GM18867 (cell line): ENCODE results near the gene SPPL3.
"Not testable (repeated sequence)": the region's sequence is repeated elsewhere in the genome, so short reads cannot be mapped to it uniquely, and the experiment has no call there.

Experiments
- ATAC-seq: cut with Tn5 transposase; IDR thresholded peaks from one replicate; pipeline ENCODE4 v1.9.1; 2021; ENCODE audit warnings: mild to moderate bottlenecking, moderate library complexity; ENCODE audit not compliant: unreplicated experiment

The SPPL3 gene

DNA sequence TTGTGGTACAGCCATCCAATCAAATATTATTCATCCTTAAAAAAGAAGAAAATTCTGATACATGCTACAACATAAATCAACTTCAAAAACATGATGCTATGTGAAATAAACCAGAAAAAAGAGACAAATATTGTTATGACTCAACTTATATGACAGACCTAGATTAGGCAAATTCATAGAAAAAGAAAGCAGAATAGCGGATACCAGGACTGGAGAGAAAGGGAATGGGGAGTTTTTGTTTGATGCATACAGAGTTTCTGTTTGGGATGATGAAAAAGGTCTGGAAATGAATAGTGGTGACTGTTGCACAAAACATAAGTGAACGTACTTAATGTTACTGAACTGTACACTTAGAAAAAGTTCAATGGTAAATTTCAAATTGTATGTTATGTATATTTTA is 82.3 kb downstream of the SPPL3 start:
- ATAC-seq: no peak

DNA sequence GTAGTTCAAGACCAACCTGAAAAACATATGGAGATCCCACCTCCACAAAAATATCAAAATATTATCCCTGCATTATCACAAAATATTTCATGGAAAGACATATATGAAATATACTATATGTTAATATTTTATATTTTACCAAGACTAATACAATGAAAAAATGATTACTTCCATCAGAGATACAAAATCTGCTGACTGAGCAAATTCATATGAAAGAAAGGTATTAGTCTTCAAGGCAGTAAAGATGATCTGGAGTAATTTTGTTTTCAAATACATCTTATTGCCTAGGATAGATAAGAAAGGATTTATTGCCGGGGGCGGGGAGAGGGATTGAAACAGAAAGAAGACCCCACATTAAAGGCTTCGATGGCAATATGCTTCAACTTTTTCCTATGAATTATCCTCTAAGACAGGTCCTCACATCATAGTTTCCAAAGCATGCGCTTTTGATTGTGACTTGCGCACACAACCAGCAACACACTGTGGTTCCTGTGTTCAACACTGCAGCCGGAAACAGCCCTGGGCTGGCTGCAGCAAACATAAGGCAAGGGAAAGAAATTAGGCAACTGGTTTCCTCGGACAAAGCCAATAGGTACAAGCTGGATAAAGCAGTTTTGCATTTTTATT is 83.2 kb downstream of the SPPL3 start:
- no peak for ATAC-seq

DNA sequence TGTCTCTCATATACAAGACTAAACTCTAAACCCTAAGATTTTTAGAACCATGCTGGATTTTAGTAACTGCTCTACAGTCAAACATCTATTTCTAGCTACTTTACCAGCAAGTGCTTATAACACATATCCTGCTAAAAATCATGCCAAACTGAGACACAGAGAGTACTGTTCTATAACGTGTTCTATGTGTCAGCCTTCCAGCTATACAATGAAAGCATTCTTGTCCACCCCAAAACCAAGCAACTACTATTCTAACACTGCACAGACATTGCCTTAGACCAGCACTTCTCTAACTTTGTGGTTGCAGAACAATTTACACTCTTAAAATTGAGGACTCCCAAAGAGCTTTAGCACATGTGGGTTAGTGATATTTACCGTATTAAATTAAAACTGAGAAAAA is 85.7 kb downstream of the SPPL3 start:
- no peak for ATAC-seq

DNA sequence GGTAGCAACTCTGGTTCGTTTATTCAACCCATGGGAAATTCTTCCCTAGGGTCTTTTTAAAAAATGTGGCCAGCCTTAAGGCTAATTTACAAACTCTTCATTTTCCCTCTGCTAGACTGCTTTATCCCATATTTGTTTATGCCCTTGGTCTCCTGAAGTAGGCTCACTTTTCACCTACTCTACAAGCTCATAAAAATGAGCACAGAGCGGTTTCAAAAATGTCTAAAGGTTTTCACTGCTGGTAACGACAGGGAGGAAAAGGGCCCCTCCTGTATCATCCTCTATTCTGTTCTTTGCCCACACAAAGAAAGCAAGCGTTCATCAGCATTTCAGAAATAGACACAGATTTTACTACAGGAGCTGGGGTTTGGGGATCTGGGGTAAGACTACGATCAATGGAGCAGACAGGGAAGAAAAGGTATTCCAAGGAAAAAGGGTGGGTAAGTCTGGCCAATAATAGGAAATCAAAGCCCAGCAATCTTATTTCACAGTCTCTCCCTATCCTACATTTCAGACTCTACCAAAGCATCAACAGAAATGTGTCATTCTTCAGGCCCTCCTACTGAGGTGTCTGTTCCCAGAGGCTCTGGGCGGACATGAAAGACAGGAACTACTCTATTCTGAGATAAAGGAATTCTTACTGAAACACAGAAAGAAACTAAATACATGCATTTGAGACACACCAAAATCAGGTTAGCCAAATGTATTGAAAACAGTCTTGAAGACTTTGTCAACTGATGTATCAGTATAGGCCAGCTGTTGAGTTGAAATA is 86.4 kb downstream of the SPPL3 start:
- no peak for ATAC-seq

DNA sequence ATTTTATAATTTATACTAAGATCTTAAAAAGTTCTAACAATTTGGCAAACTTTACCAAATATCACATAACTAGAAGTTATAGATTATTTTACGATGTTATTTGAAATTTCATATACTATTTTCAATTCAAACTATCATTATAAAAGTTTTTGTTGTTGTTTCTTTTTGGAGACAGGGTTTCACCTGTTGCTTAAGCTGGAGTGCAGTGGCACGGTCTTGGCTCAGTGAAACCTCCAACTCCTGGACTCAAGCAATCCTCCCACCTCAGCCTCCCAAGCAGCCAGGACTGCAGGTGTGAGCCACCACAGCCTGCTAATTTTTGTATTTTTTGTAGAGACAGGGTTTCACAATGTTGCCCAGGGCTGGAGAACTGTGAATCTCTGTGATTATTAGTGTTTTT is 87.8 kb downstream of the SPPL3 start:
- no peak for ATAC-seq

DNA sequence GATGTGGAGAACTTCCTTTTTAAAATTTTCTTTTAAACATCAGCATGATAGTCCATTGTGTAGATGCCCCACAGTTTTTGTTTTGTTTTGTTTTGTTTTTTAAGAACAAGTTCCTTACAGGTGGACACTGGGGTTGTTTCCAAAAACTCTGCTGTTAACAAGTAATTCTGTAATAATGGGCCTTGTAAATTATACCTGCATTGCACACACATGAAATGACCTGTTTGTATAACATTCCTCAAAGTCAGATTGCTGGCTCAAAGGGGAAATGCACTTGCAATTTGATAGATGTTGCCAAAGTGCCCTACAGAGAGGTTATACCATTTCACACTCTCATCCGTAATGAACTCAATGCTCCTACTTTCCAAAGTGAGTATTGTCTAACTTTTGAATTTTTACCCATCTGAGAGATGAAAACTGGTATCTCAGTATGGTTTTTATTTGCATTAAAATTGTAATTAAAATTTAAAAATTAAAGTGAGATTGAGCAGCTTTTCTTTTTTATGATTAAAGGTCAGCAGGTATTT is 89.2 kb downstream of the SPPL3 start:
- no peak for ATAC-seq

DNA sequence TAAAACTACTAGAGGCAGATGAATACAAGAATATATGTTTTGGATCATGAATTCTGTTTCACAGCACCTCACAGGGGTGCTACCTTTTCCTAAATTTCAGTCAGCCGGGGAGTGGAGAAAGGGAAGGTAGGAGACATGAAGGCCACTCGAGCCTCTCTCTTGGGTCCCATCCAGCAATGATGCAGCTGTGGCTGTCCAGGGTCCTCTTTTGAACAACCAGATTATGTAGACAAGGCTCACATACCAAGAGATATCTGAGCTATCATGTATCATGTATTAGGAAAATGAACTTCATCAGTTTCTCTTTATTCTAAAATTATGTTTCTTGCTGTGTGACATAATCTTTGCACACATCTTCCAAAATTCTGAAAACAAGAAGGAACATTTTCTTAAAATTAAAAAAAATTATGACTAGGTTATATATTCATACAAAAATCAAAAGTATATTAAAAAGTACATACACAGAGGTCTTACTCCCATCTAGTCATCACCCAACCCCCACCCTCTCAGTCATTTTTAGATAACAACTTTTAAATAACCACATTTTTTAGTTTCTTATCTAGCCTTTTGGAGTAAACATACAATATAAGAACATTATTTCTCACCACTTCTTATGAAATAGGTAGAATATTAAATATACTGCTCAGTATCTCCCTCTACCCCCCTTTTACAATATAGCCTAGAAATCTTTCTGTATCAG is 89.8 kb downstream of the SPPL3 start:
- no peak for ATAC-seq

DNA sequence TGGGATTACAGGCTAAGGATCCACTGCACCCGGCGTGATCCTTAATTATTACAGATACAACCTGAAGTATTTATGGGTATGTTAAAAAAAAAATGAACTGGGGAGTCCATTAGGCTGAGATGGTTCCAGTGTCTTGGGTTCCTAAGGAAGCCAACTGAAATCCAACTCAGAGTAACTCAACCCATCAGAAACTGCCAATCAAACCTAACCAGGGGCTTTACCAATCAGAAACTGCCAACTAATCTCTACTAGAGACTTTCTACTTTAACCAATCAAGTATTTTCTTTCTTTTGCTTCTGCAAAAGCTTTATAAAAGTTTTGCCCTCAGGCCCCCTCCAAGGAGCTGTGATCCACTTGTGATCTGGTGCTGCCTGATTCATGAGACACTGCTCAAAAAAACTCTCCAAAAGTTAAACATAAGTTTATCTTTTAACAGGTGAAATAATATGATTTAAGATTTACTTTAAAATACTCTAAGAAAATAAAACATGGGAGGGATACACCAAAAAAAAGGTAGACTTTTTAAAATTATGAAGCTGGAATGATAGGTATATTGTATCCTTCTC is 90.5 kb downstream of the SPPL3 start:
- no peak for ATAC-seq

DNA sequence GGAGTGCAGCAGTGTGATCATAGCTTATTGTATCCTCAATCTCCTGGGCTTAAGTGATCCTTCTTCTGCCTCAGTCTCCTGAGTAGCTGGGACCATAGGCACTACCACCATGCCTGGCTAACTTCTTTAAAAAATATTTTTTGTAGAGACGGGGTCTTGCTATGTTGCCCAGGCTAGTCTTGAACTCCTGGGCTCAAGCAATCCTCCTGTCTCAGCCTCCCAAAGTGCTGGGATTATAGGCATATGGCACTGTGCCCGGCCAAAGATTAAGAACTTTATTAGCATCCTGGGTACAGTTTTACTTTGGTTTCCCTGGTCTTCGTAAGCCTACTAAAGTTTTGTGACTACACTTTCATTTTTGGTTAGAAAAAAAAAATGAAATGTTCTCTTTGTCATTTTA is 94.1 kb downstream of the SPPL3 start:
- no peak for ATAC-seq

DNA sequence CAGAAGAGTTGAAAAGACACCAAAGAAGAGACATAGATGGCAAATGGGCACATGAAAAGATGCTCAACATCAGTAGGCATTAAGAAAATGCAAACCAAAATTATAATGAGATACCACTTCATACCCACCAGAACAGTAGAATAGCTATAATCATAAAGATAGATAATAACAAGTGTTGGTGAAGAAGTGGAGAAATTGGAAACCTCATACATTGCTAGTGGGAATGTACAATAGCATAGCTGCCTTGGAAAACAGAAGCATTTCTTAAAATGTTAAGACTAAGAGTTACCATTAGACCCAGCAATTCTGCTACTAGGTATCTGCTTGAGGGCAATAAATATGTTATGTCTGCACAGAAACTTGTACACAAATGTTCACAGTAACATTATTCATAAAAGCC is 99.7 kb downstream of the SPPL3 start:
- no peak for ATAC-seq

DNA sequence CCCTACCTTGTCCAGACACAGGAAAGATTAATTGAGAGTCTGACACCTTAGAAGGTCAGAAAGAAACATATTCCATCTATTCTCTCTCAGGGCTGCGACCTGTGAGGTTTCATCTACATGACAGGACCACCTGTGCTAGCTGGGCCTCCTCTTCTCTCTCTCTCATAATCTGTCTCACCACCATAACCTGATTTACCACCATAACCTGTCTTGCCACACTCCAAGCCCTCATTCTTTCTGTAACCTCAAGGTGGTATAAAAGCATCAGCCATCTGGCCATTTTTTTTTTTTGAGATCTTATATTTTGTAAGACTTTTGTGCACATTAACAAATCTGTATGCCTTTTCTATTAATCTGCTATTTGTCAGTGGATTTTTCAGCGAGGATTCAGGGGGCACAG is 103.0 kb downstream of the SPPL3 start:
- no peak for ATAC-seq

DNA sequence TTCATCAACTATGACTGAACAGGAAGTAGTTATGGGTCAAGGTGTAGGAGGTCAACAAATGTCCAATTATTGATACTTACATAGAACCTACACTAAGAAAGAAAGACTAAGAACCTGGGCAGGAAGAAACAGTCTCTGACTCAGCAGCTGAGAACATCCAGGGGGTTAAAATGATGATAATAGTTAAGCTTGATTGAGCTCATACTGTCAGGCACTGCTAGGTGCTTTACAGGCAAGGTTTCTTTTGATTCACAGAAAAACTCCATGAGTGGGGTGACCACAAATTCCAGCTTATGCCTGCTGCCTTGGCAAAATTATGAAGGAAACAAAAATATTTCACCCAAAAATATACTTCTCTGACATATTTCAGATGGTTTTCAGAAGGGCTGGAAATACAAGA is 103.5 kb downstream of the SPPL3 start:
- ATAC-seq: no peak

DNA sequence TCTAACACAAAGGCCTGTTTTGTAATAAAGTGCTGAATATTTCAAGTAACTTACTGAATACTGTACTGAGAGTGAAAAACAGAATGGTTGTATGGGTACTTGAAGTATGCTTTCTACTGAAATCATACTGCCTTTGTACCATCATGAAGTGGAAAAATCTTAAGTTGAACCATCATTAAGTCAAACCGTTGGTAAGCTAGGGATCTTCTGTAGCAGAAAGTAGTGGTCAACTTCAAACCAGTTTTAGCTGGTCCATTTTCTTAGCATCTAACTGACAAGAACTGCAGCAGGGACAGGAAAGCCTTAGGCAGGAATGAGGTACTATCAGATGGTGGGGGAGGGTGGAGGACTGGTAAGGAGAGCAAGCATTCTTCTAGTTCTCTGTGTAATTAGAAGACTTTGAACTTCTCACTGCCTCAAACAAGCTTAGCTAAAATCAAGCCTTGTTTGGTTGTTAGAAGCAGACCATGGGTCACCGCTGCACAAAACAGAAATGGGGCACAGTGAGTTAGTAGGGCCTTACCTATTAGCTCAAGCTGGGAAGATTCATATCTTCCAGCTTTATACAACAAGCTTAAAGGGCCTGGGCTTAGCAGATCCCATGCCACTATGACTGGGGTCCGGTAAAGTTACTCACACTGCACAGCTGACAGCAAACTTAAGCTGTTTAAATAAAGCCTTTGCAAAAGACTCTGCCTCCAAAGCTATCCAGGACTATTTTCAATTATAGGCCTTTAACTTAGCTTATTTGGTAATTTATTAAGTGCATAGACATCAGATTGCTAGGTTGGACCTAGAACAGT is 104.7 kb downstream of the SPPL3 start:
- ATAC-seq: no peak

DNA sequence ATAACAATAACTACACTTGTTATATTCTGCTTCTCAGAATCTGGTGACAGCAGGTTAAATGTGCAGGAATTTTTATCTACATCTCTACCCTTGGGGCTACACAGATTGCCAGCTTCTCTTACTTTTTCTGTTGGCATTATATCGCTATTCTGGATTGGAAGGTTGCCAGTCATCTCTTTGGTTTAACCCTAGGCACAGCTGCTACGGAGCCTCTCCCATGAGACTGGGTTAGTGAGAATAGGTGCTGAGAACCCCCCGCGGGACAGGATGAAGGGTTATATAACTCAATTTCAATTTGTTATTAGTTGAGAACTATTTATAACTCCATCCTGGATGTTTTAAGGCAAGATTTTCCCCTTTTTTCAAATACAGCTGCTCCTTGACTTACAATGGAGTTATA is 105.5 kb downstream of the SPPL3 start:
- no peak for ATAC-seq

DNA sequence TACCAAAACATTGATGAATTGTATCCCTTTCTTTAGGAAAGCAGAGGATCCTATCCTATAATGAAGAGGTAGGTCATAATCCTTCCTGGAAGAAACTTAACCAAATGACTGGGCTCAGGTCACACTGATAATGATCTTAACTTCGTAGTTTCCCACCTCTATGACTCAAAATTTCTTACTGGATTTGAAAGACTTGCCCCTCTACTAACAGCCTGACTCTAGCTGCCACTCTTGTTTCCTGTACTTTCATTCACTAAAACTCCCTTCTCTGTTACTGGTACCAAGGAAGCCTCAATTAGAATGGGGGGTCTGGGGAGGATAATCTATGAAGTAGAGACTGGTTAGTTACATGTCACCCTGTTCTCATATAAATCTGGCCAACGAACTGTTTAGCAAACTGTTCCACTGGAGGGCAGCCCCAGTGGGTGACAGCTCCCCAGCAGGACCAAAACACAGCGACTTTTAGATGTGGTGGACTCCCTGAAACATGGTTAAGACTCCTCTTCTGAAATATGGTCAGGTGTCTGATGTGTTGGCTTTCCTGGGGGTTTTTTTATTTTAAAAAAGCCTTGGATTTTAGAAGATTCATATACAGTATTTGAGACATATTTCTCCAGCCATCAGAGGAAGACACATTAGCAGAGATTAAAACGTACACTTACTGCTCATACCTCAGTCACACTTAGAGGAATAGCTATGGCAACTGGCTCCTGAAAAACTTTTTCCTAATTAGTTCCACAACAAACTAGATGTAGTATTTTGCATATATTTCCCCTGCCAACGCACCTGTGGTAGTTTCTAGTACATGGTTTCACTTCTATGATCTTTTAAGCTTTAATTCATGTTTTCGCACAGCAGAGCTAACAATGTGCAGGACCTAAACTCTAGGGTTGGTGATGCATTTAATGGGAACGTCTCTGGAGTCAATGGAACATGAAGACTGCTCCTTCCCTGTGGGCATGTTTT is 106.2 kb downstream of the SPPL3 start:
- no peak for ATAC-seq

DNA sequence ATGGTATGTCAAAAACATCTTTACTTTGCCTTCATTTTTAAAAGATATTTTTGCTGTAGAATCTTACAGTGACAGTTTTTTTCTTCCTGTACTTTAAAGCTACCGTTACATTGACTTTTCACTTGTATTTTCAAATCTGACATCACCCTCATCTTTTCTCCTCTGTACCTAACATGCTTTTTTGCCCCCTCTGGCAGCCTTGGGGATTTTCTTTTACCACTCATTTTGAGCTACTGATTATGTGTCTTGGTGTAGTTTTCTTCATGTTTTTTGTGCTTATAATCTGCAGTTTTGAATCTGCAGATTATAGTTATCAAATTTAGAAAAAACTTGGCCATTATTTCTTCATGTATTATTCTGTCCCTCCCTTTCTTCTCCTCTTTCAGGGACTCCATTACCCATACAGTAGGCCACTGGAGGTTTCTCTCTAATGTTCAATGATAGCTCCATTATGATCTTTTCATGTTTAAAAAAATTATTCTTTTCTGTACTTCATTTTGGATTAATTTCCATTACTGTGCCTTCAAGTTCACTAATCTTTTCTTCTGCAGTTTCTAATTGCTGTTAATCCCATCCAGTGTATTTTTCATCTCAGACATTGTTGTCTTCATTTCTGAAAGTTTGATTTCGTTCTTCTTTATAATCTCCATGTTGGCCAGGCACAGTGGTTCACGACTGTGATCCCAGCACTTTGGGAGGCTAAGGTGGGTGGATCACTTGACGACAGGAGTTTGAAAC is 108.5 kb downstream of the SPPL3 start:
- ATAC-seq: no peak

DNA sequence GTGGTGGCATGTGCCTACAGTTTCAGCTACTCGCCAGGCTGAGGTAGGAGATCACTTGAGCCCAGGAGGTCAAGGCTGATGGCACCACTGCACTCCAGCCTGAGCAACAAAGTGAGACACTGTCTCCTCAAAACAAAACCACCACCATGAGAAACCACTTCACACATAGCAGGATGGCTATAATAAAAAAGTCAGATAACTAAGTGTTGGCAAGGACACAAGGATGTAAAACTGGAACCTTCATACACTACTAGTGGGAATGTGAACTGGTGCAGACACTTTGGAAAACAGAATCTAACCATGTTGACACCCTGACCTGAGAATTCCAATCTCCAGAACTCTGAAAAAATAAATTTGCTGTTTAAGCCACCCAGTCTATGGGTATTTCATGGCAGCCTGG is 110.8 kb downstream of the SPPL3 start:
- no peak for ATAC-seq

DNA sequence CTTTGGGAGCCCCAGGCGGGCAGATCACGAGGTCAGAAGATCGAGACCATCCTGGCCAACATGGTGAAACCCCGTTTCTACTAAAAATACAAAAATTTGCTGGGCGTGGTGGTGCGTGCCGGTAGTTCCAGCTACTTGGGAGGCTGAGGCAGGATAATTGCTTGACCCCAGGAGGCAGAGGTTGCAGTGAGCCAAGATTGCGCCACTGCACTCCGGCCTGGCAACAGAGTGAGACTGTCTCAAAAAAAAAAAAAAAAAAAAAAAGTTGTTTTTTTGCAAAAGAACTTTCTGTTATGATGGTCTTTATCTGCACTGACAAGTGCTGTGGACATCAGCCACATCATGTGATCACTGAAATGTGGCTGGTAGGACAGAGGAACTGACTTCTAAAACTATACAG is 111.7 kb downstream of the SPPL3 start:
- ATAC-seq: not testable (repeated sequence)

DNA sequence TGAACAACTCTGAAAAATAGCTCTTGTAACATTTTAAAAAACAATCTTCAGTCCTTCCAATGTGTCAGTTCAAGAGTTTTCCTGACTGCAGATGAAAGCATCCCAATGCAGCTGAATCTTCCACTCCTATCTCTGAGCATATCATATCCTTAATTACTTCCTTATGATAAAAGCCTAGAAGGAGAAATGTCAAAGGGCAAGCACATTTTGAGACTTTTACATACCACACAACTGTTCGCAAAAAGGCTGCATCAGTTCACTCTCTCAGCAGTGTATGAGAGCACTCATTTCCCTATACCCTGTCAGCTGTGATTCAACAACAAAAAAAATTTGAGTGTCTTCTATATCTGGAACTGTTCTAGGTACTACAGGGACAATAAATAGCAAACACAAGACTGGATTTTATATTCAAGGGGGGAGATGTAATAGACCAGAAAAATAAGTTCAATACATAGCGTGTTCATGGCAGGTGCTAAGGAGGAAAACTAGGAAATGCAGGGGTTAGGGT is 112.4 kb downstream of the SPPL3 start:
- ATAC-seq: no peak
